NCI-H2227 treated with DMSO at 0.1 percent for 48 hours (cell line): ENCODE results near the gene FLOT2.
A peak's percentile ranks its signal among the peaks of the same experiment; 100 is the strongest.
"Not testable (repeated sequence)": the region's sequence is repeated elsewhere in the genome, so short reads cannot be mapped to it uniquely, and the experiment has no call there.

Experiments
- DNase-seq: peaks from one replicate; lab custom pipeline; 2025; lab: John Stamatoyannopoulos, UW

FLOT2 gene

GRCh38 chr17:28896884-28897768, at the start of gene FLOT2:
FLOT2 (minus strand) TSS chr17:28897733; CDS start chr17:28897574, 159 bp downstream.
- peak; percentile 38 for DNase-seq

GRCh38 chr17:28946239-28946638, 48.7 kb upstream of the FLOT2 start:
- DNase-seq: no peak

- no peak for DNase-seq
These were observed 47.6 kb upstream of the FLOT2 start for GRCh38 chr17:28944862-28945741.

GRCh38 chr17:28944343-28944742, 46.8 kb upstream of the FLOT2 start:
- DNase-seq: no peak

GRCh38 chr17:28942925-28943324, 45.4 kb upstream of the FLOT2 start:
- no peak for DNase-seq

GRCh38 chr17:28941251-28941650, 43.7 kb upstream of the FLOT2 start:
- no peak for DNase-seq

- no peak for DNase-seq
These were observed 43.1 kb upstream of the FLOT2 start for GRCh38 chr17:28940675-28941074.

GRCh38 chr17:28940142-28940541, 42.6 kb upstream of the FLOT2 start:
- DNase-seq: no peak

- no peak for DNase-seq
These were observed 41.0 kb upstream of the FLOT2 start for GRCh38 chr17:28938552-28938951.

GRCh38 chr17:28937044-28937729, 39.7 kb upstream of the FLOT2 start:
- no peak for DNase-seq

- no peak for DNase-seq
These were observed 38.4 kb upstream of the FLOT2 start for GRCh38 chr17:28935744-28936460.

- DNase-seq: not testable (repeated sequence)
These were observed 37.0 kb upstream of the FLOT2 start for GRCh38 chr17:28934508-28934907.

- DNase-seq: no peak
These were observed 32.3 kb upstream of the FLOT2 start for GRCh38 chr17:28929787-28930186.

GRCh38 chr17:28928061-28928460, 30.5 kb upstream of the FLOT2 start:
- no peak for DNase-seq

GRCh38 chr17:28926786-28927185, 29.3 kb upstream of the FLOT2 start:
- no peak for DNase-seq

- DNase-seq: no peak
These were observed 28.8 kb upstream of the FLOT2 start for GRCh38 chr17:28926366-28926765.

- no peak for DNase-seq
These were observed 28.4 kb upstream of the FLOT2 start for GRCh38 chr17:28925912-28926365.

GRCh38 chr17:28920201-28920600, 22.7 kb upstream of the FLOT2 start:
- no peak for DNase-seq

GRCh38 chr17:28918295-28918694, 20.8 kb upstream of the FLOT2 start:
- no peak for DNase-seq

GRCh38 chr17:28917465-28917864, 19.9 kb upstream of the FLOT2 start:
- DNase-seq: no peak

- no peak for DNase-seq
These were observed 19.5 kb upstream of the FLOT2 start for GRCh38 chr17:28917029-28917428.
